Measurements from ENCODE around the gene KPNA5. TPM values are rescaled to one million over a fixed set of nuclear protein-coding genes. Genes with fewer than 3 reads are reported as not detected.

KPNA5 gene
- total RNA-seq, 2 experiments from 2014 or later: 12.4 to 12.6 TPM

GRCh38 chr6:116762235-116762634 is 81.2 kb downstream of the KPNA5 start:
- Histone ChIP-seq H3K4me1 (ENCODE audit: insufficient read depth, low read length, poor library complexity, severe bottlenecking) (no peaks in the 10 kb centered on the region), H2AFZ (ENCODE audit: low read length) (no peak overlapping the region), H3K36me3 (ENCODE audit: insufficient read depth, low read length) (no peaks in the 10 kb centered on the region), H3K27ac (ENCODE audit: low read depth, low read length, poor library complexity, severe bottlenecking) (no peak overlapping the region), H3K4me3 (ENCODE audit: low read depth, low read length, poor library complexity, severe bottlenecking) (no peak overlapping the region), H3K9me2 (ENCODE audit: insufficient read depth, low read length) (no peaks in the 10 kb centered on the region), H3K4me2 (ENCODE audit: low read length) (no peak overlapping the region), H4K20me1 (ENCODE audit: insufficient read depth, low read length) (no peaks in the 10 kb centered on the region), H3K79me2 (ENCODE audit: insufficient read depth, low read depth, low read length) (no peaks in the 10 kb centered on the region), H3K9me3 (ENCODE audit: low read length) (no peaks in the 10 kb centered on the region)
- CTCF ChIA-PET (ENCODE audit: unreplicated experiment): no interaction called here
- no peak for TF ChIP-seq CTCF (conservative IDR thresholded peaks at IDR 0.05; ENCODE audit: low read length)
- TF ChIP-seq EZH2phosphoT487 (IDR thresholded peaks at IDR 0.05; ENCODE audit: borderline replicate concordance, low read depth, low read length): no peak
- POLR2A ChIA-PET: interaction anchor here (1.8 kb wide), 1 partner anchor 9 kb away, joined by 4 read pairs; no protein-coding TSS in a partner anchor
- intact Hi-C loops (cut with micrococcal nuclease; ENCODE audit: unreplicated experiment): no loop called here
- no TSS peak for BruUV-seq (replicated peaks)
- DNase-seq (ENCODE audit: low spot score): no peak

DNA sequence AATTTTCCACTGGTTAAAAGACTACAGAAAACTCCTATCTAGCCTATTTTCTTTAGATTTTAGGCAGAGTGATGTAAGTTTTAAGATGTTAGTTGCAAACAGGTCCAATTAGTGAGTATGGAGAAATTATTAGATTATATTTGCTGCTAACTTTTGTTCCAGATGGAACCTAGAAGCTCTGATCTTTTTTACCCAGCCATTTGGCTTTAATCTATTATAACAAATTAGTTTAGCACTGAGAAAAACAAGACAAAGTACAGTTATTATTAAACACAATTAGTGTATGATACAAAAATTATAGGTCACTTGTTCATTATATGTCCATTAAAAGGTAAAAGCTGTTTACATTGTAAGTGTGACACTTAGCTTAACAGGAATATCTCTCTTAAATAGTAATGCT is 82.0 kb downstream of the KPNA5 start:
- TF ChIP-seq CTCF (conservative IDR thresholded peaks at IDR 0.05; ENCODE audit: low read length) (no peak), EZH2phosphoT487 (IDR thresholded peaks at IDR 0.05; ENCODE audit: borderline replicate concordance, low read depth, low read length) (no peak)
- BruUV-seq (replicated peaks): no TSS peak
- Histone ChIP-seq H3K9me2 (ENCODE audit: insufficient read depth, low read length) (no peaks in the 10 kb centered on the region), H3K4me1 (ENCODE audit: insufficient read depth, low read length, poor library complexity, severe bottlenecking) (no peaks in the 10 kb centered on the region), H3K36me3 (ENCODE audit: insufficient read depth, low read length) (no peaks in the 10 kb centered on the region), H3K9me3 (ENCODE audit: low read length) (no peaks in the 10 kb centered on the region), H3K4me3 (ENCODE audit: low read depth, low read length, poor library complexity, severe bottlenecking) (no peak overlapping the region), H2AFZ (ENCODE audit: low read length) (no peak overlapping the region), H4K20me1 (ENCODE audit: insufficient read depth, low read length) (no peaks in the 10 kb centered on the region), H3K79me2 (ENCODE audit: insufficient read depth, low read depth, low read length) (no peaks in the 10 kb centered on the region), H3K4me2 (ENCODE audit: low read length) (no peak overlapping the region), H3K27ac (ENCODE audit: low read depth, low read length, poor library complexity, severe bottlenecking) (no peak overlapping the region)
- CTCF ChIA-PET (ENCODE audit: unreplicated experiment): no interaction called here
- POLR2A ChIA-PET: no interaction called here
- DNase-seq (ENCODE audit: low spot score): no peak
- intact Hi-C loops (cut with micrococcal nuclease; ENCODE audit: unreplicated experiment): no loop called here

DNA sequence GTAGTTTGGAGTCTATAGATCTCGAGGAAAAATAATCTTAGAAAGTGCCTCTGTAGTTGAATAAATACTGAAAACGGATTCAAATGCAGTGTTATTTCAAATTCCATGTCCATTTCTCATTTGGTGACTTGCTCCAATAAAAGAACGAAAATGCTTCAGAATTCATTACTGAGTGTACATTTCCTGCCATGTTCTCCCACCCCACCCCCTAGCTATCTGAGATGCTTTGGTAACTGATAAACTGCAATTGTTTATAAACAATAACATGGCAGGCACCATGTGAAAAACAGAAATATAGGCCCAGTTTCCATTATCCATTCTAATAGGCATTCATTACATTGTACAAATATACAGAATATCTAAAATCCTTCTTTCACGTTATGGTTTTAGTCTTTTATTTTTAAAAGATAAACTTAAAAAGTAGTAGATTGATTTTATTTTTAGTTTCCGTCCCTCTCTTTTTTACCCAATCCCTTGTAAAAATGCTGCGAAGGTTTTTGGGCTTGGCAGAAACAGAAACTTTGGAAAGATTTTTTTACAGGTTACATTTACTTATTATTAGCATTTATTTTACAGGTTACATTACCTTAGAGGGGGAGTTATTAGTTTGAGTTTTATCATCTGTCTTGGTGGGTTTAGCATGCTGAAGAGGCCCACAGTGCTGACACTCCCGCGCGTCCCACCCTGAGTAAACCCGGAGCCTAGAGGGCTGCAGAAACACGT is 83.1 kb downstream of the KPNA5 start:
- Histone ChIP-seq H3K27ac (ENCODE audit: low read depth, low read length, poor library complexity, severe bottlenecking) (no peak overlapping the region), H4K20me1 (ENCODE audit: insufficient read depth, low read length) (no peaks in the 10 kb centered on the region), H3K9me2 (ENCODE audit: insufficient read depth, low read length) (no peaks in the 10 kb centered on the region), H3K4me1 (ENCODE audit: insufficient read depth, low read length, poor library complexity, severe bottlenecking) (no peaks in the 10 kb centered on the region), H3K4me3 (ENCODE audit: low read depth, low read length, poor library complexity, severe bottlenecking) (no peak overlapping the region), H3K4me2 (ENCODE audit: low read length) (no peak overlapping the region), H3K36me3 (ENCODE audit: insufficient read depth, low read length) (no peaks in the 10 kb centered on the region), H3K9me3 (ENCODE audit: low read length) (no peaks in the 10 kb centered on the region), H2AFZ (ENCODE audit: low read length) (no peak overlapping the region), H3K79me2 (ENCODE audit: insufficient read depth, low read depth, low read length) (no peaks in the 10 kb centered on the region)
- no TSS peak for BruUV-seq (replicated peaks)
- POLR2A ChIA-PET: interaction anchor here (0.7 kb wide), 1 partner anchor 481 kb away, joined by 3 read pairs; no protein-coding TSS in a partner anchor
- TF ChIP-seq EZH2phosphoT487 (IDR thresholded peaks at IDR 0.05; ENCODE audit: borderline replicate concordance, low read depth, low read length) (no peak), CTCF (conservative IDR thresholded peaks at IDR 0.05; ENCODE audit: low read length) (no peak)
- CTCF ChIA-PET (ENCODE audit: unreplicated experiment): no interaction called here
- intact Hi-C loops (cut with micrococcal nuclease; ENCODE audit: unreplicated experiment): no loop called here
- DNase-seq (ENCODE audit: low spot score): no peak

Measured in OCI-LY7 (cell line).